HCT116 (cell line): ENCODE data around the gene GMDS.

Source experiments
- CEBPB ChIP-seq: IDR thresholded peaks from 2 replicates; pipeline ENCODE4 v1.6.1; 2012; ENCODE audit warnings: low read depth
- EZH2 ChIP-seq: fragments of 200-600 bp; sonication (generic); IDR thresholded peaks from 2 replicates; pipeline ENCODE4 v1.6.1; 2017; ENCODE audit warnings: antibody characterized with exemption, mixed run types
- EZH2phosphoT487 ChIP-seq: fragments of 200-600 bp; IDR thresholded peaks from 2 replicates; pipeline ENCODE4 v1.6.1; 2018; ENCODE audit warnings: antibody characterized with exemption, borderline replicate concordance
- RAD21 ChIP-seq: IDR thresholded peaks from 2 replicates; pipeline ENCODE4 v1.6.1; 2012; ENCODE audit warnings: low read depth, mild to moderate bottlenecking
- SIN3A ChIP-seq: IDR thresholded peaks from 2 replicates; pipeline ENCODE4 v1.6.1; 2012; ENCODE audit warnings: low read depth
- TCF7L2 ChIP-seq: IDR thresholded peaks from 2 replicates; pipeline ENCODE4 v1.7.0; 2011; ENCODE audit warnings: borderline replicate concordance, inconsistent platforms; ENCODE audit not compliant: insufficient read depth, insufficient read length; ENCODE audit errors: extremely low read depth
- TF ChIP-seq, protein P1 (sequence below), 3 experiments: fragments of 200-600 bp in 1 of 3; sonication (generic) in 1 of 3; IDR thresholded peaks in 2 of 3; conservative IDR thresholded peaks in 1 of 3; 2 replicates each; pipeline ENCODE4 v1.5.1; 2012 to 2017; ENCODE audit warnings: low read depth in 2 of 3, low read length in 2 of 3, antibody characterized with exemption in 1 of 3, borderline replicate concordance in 1 of 3, control low read depth in 1 of 3, mild to moderate bottlenecking in 1 of 3, mixed read lengths in 1 of 3, mixed run types in 1 of 3, moderate library complexity in 1 of 3; ENCODE audit not compliant: insufficient read depth in 1 of 3

DNA sequence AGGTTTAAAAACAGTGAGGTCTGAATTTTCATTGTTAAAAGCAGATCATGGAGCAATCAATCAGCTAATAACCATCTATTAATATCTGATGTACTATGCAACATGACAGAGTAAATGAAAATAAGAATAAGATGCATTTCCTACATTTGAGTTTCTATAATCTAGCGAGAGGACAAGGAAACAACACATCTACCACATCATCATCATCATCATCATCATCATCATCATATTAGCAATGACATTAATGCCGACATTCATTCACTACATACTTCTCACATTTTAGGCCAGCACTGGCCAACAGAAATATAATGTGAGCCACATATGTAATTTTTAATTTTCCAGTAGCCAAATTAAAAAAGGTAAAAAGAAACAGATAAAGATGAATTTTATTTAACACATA lies 110.0 kb downstream of the GMDS start:
- TF ChIP-seq CEBPB (no peak), EZH2 (no peak), TCF7L2 (no peak), SIN3A (no peak), EZH2phosphoT487 (no peak), RAD21 (no peak)
- TF ChIP-seq, protein P1, sequence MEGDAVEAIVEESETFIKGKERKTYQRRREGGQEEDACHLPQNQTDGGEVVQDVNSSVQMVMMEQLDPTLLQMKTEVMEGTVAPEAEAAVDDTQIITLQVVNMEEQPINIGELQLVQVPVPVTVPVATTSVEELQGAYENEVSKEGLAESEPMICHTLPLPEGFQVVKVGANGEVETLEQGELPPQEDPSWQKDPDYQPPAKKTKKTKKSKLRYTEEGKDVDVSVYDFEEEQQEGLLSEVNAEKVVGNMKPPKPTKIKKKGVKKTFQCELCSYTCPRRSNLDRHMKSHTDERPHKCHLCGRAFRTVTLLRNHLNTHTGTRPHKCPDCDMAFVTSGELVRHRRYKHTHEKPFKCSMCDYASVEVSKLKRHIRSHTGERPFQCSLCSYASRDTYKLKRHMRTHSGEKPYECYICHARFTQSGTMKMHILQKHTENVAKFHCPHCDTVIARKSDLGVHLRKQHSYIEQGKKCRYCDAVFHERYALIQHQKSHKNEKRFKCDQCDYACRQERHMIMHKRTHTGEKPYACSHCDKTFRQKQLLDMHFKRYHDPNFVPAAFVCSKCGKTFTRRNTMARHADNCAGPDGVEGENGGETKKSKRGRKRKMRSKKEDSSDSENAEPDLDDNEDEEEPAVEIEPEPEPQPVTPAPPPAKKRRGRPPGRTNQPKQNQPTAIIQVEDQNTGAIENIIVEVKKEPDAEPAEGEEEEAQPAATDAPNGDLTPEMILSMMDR (IDR thresholded peaks at IDR 0.05 in 2 of 3, conservative IDR thresholded peaks at IDR 0.05 in 1 of 3; ENCODE audit: borderline replicate concordance in 1 of 3, insufficient read depth in 1 of 3, low read depth in 2 of 3, low read length in 2 of 3), result no peak
